HG02943 (cell line): ENCODE results near the gene TOMM34.
A peak's percentile ranks its signal among the peaks of the same experiment; 100 is the strongest.

Experiments used
- ATAC-seq: cut with Tn5 transposase; IDR thresholded peaks from one replicate; pipeline ENCODE4 v1.9.1; 2021; ENCODE audit warnings: mild to moderate bottlenecking, low read depth, moderate library complexity; ENCODE audit not compliant: unreplicated experiment

Gene TOMM34

DNA sequence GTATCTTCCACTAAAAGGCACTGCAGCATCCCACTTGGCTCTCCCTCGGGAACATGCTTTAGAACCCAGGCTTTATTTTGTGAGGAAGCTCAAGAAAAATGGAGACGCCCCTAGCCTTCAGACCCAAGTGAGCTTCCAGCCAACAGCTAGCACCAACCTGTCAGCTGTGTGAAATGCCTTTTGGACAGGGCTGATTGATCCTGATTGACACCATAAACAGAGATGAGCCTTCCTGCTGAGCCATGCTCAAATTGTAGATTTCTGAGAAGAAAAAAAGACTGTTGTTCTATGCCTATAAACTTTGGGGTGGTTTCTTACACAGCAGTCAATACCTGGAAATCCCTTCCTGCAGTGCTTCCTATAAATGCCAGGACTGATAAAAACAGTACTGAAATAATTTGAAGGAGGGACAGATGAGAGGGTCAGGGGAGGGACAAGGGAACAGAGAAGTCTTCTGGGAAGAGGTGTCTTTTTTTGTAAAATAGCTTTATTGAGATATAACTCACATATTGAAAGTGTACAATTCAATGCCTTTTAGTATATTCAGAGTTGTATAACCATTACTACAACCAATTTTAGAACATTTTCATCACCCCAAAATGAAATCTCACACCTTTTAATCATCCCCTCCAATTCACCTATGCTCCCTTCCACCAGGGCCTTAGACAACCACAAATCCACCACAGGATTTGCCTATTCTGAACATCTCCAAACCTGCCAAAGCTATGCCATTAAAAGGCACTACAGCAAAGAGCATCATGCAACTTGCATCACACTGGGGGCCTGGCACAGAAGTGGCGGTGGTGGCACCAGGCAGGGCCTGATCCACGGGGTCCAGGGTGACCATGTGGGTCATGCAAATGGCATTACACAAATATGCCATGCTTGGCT is 3.4 kb upstream of the TOMM34 start:
- ATAC-seq: no peak

DNA sequence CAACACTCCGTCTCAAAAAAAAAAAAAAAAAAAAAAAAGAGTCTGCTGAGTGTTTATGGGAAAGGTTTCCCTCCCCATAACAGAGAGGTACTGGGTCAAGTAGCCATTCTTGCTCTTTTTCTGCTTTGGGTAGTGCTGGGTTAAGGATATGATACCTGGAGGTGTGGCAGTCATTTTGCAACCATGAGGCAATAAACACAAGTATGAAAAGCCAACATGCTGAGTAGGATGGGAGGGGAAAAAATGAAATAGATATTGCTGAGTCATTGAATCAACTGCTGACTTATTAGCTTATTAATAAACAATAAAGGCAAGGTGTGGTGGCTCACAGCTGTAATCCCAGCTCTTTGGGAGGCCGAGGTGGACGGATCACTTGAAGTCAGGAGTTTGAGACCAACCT is 2.3 kb upstream of the TOMM34 start:
- no peak for ATAC-seq

GRCh38 chr20:44961870-44962267 is 1.7 kb upstream of the TOMM34 start:
- ATAC-seq: no peak

DNA sequence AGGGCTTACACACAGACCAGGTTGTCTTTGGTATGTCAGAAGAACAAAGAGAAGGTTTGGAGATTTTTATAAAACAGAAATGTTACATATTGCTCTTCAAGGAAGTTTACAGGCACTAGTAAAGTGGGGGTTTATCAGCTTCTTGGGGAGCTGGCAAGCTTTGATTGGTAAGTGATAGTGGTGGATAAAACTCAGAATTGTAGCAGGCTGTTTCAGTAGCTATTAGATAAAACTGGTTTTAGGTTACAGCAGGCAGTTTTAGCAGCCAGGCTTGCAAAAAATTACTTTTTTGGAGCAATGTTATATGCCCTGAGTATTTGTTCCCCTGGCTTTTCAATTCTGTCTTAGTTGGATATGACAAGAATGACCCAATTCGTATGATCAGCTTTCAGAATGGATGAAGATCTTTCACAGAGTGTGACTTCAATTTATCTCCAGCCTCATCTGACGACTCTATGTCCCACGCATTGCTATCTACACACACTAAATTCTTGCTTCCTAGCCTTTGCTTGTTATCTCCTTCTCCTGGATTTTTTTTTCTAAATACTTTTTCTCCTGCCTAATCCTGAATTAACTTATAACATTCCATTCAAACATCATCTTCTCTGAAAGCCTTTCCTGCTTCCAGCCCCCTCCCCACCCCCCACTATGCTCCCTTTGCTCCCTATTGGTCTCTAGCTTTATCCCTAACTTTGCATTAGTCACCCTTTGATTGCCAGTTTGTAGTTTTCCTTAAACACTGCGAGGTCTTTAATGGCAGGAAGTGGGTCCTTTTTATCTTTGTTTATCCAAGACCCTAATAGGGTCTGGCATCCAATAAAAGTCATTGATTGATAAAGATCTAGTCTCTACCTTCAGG is 1.0 kb upstream of the TOMM34 start:
- ATAC-seq: no peak

DNA sequence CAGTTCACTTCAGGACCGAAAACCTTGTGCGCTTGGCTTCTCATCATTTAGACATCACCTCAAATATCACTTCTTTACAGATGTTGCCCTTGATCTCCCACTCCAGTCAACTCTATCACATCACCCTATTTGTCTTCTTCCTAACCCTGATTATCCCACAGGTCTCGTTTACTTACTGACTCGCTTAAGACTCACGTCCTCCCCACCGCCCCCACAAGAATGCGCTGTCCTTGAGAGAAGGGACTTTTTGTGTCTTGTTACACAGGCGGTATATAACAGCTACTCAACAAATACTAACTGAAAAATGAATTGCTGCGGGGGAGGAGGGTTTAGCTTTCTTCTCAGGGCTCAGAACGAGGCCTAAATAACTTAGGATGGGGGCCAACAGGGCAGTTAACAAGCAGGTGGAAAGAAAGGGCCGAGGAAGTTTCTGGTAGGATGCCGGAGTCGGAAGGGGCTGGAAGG is 527 bp downstream of the TOMM34 start:
- ATAC-seq: peak; percentile 8

GRCh38 chr20:44959082-44959637 is 1.0 kb downstream of the TOMM34 start:
- no peak for ATAC-seq

DNA sequence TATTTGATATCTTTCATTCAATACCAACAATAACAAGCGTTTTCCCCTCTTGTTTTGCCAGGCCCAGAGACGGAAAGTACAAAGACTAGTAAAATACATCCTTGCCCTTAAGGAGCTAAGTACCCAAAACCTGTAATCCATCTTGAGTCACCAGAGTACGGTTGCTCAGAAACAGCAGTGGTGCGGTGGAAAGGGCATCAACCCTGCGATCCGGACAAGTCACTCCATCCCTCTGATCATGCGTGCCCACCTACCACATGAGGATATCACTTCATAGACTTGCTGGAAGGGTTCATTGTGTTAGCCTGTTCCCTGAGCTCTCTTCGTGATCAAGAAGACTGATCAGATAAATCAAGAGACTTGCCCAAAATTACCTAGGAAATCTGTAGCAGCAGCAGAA is 1.9 kb downstream of the TOMM34 start:
- ATAC-seq: no peak

GRCh38 chr20:44956410-44956809 is 3.8 kb downstream of the TOMM34 start:
- ATAC-seq: no peak

GRCh38 chr20:44955270-44955669 is 4.9 kb downstream of the TOMM34 start:
- no peak for ATAC-seq

- ATAC-seq: no peak
Measured at GRCh38 chr20:44954211-44954610, 6.0 kb downstream of the TOMM34 start.

- no peak for ATAC-seq
Measured at GRCh38 chr20:44952731-44953130, 7.5 kb downstream of the TOMM34 start.

GRCh38 chr20:44950368-44950767 is 9.8 kb downstream of the TOMM34 start:
- ATAC-seq: no peak

DNA sequence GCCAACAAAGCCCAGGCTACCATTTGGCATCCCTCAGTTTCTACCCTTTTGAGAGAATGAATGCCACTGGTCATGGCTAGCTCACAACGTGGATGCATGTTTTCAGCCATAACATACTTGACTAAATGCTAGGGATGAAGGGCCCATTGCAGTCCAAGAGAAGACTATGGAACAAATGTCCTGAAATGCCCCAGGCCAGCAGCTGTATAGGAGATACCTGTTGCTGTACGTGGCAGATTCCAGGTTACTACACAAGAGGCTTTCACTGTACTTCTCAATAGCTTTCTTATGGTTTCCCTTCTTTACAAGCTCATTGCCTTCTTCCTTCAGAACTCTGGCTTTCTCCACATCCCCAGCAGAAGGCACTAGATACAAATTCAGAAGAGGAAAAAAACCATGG is 11.7 kb downstream of the TOMM34 start:
- no peak for ATAC-seq

GRCh38 chr20:44948107-44948506 is 12.1 kb downstream of the TOMM34 start:
- ATAC-seq: no peak

DNA sequence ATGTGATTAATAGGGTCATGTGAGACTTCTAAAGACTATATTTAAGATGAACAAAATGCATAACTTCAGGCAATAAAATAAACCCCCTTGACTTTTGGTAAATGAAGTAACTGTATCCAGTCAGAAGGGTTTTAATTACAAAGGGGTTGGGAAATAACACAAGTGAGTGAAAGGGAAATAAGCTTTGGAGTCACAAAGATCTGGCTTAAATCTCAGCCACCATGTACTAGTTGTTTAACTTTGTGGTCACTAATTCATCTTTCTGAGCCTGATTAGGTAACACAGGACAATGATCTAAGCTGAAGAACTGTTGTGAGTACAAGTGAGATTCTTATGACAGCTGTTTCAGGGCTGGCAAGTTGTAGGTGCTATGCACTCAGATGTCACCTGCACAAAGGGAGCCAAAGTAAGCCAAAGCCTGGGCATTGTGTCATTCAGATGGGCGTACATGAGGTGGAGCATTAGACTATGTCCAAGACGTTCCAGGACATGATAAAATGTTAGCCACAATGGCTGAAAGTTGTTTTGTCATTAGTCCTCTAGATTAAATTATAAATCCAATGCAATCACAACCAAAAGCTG is 13.8 kb downstream of the TOMM34 start:
- no peak for ATAC-seq

DNA sequence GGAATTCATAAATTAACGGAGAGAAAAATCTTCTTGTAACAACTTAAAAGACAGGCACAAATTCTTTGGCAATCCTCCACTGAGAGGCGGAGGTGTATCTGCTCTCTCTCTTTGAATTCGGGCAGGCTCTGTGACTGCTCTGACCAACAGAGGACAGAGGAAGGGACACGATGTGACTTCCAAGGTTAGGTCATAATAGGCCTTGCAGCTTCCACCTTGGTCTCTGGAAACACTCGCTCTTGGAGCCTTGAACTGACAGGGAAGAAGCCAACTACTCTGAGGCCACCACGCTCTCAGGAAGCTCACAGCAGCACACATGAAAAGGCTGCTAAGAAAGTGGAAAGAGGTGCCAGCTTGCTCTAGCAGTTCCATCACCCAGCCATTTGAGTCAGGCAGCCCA is 14.9 kb downstream of the TOMM34 start:
- ATAC-seq: no peak

DNA sequence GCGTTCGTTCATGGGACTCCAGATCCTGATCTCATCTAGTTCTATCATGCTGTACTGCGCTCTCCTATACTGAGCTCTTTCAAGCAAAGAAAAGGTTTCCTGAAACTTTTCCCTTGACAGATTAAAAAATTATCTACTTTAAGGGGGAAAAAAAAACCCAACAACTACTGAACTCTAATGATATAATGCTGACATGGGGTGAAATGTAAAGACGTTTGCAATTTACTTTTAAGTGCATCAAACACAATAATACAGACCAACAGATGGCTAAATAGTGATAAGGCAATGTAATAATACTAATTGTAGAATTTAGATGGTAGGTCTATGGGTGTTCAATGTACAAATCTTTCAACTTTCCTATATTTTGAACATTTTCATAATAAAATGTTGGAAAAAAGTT is 16.4 kb downstream of the TOMM34 start:
- ATAC-seq: no peak

DNA sequence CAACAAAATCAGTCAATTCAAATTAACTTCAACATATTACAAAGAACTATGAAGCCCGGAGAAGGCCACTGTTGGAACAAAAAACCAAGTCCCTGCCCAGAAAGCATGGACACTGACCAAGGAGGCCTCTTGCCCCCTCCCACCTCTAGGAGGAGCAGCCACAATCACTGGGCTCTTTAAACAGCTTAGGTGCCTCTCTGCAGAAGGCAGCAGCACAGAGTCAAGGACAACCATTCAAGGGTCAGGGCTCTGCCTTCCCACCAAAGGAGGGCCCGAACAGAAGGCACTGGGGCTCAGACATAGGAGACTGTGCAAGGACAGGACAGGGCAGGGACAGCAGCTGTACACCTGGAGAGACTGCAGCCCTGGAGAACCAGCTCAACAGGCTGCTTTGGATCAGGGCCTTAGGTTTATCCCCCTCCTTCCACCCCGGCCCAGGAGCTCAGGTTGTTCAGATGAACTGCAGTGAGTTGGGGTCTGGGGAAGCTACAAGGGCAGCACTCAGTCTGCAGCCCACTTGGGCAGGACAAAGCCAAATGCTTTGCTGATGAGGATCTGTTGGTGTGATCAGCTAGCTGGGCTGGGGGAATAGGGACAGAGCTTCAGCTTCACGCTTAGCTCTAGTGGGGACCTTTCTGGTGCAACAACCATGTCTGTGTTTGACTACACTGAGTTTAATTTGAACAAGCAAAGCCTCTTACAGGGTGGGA is 17.8 kb downstream of the TOMM34 start:
- no peak for ATAC-seq

DNA sequence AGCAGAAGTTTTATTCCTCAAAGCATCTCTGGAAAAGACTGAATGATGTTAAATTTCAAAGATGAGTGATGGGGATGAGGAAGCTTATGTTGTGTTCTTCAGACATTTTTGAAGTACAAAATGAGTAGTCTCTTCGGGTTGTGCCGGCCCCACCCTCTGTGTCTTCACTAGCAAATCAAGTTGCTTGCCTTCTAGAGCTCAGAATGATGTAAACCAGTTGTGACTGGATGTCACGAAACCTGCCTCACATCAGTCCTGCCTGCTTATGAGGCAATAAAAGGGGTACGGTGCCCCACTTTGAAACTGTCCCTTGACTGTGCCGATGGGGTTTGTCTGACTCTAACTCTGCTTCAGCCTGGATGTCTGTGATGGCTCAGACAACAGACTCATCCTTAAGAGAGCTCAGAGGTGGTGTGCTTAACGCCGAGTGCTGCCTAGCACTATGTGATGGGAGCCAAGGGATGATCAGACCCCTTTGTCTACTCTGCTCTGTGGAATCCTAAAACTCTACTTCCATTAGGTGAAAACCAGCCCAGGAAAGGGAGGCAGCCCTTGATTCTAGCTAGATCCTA is 19.0 kb downstream of the TOMM34 start:
- no peak for ATAC-seq

GRCh38 chr20:44938637-44939036 is 21.6 kb downstream of the TOMM34 start:
- no peak for ATAC-seq
